Raji (cell line): Measurements from ENCODE around the gene ARFRP1.

Source experiments
- POLR2A ChIP-seq: IDR thresholded peaks from 2 replicates; pipeline ENCODE4 v1.6.1; 2011; ENCODE audit warnings: low read depth, low read length, control low read depth; ENCODE audit not compliant: insufficient read depth

Gene ARFRP1

DNA sequence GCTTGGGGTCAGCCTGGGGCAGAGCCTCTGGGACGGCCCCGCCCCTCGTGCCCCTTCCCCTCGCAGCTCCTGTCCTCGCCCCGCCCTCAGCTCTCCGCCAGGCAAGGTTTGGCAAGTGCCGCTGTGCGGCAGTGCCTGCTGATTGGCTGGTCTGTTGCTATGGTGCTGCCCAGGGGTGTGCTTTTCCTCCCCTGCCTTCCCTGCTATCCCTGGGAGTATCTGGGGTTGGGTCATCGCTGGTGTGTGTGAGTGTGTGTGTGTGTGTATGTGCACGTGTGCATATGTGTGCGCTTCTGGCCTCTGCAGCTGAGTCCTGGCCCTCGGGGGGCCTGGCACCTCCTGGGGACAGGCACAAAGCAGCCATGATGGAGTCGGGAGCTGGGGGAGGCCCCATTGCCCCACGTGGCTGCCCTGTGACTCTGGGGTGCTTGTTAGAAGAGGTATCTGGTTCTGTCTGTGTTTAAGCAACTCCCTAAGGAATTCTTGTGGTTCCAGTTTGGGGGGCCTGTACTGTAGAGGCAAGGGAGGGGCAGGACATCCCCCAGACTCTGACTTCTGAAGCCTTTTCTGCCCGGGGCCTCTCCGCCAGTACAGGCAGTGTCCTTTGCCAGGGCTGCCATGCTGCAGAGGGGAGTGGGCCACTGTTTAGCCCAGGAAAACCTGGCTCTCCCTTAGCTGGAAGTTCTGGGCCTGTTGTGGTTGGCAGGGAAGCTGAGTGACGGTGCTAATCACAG is 42.7 kb downstream of the ARFRP1 start:
- no peak for TF ChIP-seq POLR2A

DNA sequence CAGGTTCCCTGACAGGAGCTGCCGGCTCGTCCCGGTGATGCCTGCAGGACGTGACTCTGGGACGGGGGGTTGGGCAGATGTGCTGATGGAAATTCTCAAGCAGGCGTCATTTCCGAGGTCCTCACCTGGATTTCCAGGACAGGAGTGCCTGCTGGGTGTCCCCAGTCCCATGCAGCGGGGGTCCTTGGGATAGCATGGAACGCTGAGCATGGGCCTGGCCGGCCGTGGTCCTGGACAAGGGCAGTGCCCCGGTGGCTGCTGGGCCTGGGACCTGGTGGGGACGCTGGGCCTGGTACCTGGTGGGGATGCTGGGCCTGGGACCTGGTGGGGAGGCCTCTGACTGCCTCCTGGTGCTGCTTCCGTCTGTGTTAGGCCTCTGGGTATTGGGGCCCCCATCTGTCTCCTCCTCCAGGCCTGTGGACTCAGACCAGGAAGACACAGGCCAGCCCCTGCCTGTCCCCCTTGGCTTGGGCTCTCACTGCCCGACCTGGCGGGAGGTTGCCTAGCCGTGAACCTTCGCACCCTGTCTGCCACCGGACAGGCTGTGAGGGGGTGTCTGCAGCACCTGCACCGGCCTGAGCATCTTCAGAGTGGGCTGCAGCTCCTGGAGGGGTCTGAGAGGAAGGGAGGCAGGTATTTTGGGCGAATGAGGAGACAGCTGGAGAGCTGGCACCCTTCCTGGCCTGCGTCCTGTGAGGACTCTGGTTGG is 43.5 kb downstream of the ARFRP1 start:
- TF ChIP-seq POLR2A, result no peak

DNA sequence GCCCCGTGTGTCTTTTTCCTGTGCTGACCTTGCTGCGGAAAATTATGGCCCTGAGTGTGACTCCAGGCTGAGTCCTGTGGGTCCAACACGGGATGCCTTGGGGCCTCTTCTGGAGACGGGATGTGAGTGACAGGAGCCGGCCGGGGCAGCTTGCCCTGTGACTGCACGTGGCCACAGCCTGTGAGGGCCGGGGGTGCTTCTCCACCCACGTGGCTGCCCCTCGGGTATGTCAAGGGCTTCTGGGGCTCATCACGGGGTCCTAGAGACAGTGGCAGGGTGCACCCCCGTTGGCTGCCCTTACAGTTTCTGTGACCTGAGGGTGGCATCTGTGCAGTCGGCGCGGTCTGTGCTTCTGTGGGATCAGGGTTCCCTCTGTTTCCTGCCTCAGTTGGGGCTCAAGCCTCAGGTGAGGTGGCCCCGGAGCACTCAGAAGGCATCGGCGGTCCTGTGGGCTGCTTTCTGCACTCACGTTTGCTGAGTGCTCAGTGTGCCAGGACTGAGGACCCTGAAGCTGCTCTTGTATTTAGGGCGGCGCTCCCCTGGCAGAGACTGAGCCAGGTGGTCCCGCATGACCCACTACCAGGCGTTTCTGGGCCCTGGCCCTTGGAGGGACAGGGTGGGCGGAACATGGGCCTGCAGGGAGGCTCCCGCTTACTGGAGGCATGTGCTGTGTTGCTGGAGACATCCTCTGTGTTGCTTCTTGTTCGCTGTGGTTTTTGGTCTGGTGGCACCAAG is 44.3 kb downstream of the ARFRP1 start:
- TF ChIP-seq POLR2A, result no peak

DNA sequence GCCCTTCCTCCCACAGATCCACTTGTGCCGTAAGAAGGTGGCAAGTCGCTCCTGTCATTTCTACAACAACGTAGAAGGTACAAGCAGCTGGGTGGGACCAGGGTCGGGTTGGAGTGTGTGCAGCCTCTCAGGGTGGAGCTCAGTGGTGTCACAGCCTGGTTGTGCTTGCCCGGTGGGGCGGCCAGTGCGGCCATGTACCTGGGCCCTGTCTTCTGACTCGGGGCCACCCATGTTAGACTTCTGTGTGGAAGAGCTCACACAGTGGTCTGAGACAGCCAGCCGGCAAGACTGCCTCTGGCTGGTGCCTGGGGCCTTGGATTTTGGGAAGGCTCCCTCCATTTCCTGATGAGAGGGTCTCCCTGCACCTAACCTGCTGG is 45.0 kb downstream of the ARFRP1 start:
- no peak for TF ChIP-seq POLR2A

DNA sequence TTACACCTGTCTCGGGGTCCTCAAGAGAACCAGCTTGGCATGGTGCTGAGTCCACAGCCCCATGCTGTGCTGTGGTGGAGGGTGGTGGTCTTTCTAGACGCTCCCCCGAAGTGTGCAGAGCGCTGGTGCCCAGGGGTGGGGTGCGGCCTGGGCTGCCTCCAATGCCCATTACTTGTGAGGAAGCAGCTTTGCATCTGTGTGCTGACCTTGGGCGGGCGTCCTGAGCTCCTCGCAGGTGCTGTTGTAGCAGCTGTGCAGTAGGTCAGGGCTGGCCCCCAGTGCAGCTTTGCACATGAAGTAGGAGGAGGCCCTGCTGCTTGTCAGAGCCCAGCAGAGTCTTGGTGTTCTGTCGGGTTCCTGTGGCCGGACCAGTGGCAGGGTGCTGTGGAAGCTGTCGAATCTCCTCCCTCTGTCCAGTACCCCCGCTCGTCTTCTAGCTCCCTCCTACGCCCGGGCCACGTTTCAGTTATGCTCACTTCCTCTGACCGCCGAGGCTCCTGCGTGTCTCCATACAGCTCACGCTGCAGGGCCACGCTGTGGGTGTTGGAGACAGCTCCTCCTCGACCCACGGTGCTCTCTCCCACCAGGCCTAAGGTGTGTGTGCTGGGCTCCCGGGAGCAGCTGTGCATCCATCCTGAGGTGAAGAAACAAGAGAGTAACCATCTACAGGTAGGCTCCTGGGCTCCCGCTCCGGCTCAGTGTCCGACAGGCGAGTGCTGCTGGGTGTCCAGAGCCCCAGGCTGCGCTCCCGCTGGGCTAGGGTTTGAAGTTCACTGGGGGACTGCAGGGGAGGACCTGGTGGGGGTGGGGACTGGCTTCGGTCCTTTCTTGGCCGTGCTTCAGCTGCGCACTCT is 45.6 kb downstream of the ARFRP1 start:
- no peak for TF ChIP-seq POLR2A

DNA sequence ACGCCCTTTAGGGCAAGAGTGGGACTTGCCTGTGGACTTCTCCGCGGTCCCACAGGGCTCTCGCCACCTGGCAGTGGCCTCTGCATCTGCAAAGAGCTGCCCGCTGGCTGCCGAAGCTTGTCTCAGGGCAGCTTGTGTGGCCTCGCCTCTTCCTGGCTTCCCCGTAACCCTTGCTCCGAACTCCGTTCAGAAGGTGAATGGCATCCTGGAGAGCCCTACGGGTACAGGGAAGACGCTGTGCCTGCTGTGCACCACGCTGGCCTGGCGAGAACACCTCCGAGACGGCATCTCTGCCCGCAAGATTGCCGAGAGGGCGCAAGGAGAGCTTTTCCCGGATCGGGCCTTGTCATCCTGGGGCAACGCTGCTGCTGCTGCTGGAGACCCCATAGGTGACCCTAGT is 46.7 kb downstream of the ARFRP1 start:
- TF ChIP-seq POLR2A, result no peak

DNA sequence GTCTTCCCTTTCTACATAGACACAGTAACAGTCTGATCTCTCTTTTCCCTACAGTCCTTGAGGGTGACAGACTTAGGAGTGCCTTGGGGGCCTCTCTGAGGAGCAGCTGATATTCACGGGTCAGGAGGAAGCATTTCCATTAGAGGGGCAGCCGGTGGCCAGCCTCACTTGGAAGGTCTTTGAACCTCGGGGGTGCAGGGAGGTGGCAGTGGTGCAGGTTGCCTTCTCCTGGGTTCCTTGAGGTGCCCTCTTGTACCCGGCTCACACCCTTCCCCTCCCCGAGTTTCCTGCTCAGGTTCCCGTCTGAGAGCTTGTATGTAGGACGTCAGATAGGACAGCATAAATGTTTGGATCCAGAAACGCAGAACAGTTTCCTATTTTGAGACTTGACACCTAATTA is 47.2 kb downstream of the ARFRP1 start:
- TF ChIP-seq POLR2A, result no peak

DNA sequence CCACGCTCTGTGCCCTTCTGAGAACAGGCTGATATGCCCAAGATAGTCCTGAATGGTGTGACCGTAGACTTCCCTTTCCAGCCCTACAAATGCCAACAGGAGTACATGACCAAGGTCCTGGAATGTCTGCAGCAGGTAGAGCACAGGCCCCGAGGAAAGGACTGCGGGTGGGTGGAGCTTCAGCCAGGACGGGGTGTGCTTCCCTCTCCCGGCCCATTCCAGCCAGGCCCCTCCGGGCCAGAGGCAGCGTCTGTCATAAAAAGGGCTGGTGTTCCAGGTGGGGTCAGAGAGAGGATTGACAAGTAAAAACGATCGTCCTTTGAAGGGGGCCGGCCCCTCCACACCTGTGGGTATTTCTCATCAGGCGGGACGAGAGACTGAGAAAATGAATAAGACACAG is 48.4 kb downstream of the ARFRP1 start:
- no peak for TF ChIP-seq POLR2A

DNA sequence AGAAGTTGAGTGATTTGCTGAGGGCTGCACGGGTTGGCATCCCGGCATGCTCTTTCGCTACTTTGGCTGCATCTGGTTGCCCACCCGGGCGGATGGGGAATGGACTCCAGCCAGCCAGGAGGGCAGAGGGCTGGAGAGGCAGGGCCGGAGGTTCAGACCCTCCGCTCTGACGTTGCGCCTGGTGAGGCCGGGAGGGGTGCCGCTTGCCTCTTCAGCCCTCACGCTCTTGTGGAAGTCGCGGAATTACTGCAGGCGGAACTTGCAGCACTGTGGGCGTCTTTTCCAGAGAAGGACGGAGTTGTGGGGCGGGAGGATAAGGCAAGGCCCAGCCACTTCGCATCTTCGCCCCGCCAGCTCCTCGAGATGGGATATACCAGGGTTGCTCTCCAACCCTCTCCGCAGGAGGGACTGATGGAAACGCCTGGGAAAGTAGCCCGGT is 49.0 kb downstream of the ARFRP1 start:
- TF ChIP-seq POLR2A, result no peak

DNA sequence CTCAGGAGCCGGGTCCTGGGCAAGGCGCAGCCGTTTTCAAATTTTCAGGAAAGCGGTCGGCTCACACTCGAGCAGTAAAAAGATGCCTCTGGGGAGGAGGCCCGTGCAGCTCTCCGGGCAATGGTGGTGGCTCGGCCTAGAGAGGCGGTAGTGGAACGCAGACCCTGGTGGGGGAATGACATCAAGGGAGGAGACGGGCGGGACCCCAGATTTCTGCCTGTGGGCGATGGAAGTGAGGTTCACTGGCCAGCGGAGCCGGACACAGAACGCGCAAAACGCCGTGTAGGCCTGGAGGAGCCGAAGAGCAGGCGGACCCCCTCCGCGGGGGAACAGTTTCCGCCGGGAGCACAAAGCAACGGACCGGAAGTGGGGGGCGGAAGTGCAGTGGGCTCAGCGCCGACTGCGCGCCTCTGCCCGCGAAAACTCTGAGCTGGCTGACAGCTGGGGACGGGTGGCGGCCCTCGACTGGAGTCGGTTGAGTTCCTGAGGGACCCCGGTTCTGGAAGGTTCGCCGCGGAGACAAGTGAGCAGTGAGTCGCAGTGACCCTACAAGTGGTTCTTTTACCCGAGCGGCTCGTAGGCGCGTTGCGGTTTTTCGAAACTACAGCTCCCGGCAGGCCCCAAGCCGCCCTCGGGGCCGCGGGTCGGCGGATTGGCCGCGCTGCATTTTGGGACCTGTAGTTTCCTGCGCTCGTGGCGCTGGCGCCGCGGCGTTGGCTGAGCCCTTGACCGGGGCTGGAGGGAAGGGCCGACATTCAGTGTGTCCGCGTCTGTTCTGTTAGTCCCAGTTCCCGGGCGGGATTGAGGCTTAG is 49.6 kb downstream of the ARFRP1 start, which contains the start of gene RTEL1:
Gene RTEL1, plus strand, starts transcription at position 376 of the 812 bp plus-strand sequence. CDS start 1,091 bp downstream, outside the sequence.
- peak; percentile 74 for TF ChIP-seq POLR2A

DNA sequence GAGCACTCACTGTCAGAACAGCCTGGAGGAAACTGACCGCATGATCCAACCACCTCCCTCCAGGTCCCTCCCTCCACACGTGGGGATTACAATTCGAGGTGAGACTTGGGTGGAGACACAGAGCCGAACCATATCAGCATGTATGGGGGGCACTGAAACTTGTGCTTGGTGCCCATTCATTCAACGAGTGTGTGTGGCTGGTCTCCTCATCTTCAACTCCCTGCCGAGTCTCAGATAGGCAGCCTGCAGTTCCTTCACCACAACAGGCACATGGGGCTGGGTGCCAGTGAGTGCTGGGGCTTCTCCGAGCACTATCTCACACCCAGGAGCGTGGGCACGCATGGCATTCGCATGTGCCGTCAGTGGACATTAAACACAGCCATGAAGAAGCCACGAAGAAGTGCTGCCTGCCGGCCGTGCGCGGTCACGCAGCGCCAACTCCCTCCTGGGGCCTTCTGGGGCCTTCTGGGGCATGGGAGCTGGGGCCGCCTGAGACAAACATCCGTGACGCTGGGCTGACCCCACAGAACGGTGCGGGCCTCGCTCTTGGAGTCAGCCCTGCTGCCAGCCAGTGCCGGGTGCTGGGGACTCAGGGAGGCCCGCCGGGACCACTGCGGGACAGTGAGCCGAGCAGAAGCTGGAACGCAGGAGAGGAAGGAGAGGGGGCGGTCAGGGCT is 50.4 kb downstream of the ARFRP1 start:
- no peak for TF ChIP-seq POLR2A

DNA sequence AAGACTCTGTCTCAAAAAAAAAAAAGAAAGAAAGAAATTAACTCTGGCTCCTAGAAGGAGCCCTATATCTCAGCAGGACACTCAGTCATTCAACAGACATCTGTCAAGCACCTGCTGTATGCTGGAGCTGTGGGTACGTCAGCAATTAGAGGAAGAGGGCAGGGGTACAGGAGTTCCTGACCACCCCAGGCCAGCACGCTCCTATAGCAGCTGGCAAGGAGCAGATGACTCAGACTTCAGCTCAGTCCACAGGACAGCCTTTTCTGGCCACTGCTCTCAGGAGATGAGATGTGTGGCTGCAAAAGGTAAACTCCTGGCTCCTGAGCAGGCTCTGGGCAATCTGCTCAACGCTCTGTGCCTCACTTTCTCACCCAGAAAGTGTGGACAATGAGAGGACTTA is 51.3 kb downstream of the ARFRP1 start:
- TF ChIP-seq POLR2A, result no peak

DNA sequence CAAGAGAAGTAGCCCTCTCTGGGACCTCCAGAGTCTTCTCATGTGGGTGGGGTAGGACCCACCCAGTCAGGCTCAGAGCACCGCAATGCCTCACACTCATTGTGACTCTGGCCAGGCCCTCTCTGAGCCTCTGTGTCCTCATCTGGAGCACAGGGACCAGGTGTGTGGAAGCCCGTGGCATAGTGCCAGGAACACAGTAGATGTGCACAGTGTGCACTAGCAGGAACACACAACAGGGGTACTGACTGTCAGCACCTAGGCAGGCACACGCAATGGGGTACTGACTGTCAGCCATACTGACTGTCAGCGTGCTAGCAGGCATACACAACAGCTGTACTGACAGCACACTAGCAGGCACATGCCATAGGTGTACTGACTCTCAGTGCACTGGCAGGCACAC is 52.5 kb downstream of the ARFRP1 start:
- TF ChIP-seq POLR2A, result no peak
